ENCODE results near the gene OR4X2.
"Not testable (repeated sequence)": the region's sequence is repeated elsewhere in the genome, so short reads cannot be mapped to it uniquely, and the experiment has no call there.

The OR4X2 gene, protein sequence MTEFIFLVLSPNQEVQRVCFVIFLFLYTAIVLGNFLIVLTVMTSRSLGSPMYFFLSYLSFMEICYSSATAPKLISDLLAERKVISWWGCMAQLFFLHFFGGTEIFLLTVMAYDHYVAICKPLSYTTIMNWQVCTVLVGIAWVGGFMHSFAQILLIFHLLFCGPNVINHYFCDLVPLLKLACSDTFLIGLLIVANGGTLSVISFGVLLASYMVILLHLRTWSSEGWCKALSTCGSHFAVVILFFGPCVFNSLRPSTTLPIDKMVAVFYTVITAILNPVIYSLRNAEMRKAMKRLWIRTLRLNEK

DNA sequence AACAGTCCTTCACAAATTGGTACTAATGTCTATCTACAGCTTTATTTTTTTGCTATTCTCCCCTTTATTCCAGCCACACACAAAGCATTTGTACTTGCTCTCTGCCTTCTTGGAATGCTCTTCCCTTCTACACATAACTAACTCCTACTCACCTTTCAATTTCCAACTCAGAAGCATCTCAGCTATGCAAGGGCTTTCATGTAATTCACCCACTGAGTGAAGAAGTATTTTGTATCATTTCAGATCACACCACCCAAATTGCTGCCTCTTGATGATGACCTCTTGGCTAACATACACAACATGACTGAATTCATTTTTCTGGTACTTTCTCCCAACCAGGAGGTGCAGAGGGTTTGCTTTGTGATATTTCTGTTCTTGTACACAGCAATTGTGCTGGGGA is at the start of gene OR4X2:
TSS of gene OR4X2 (plus strand) at position 301 of the 400 bp plus-strand sequence. CDS start at position 301, 0 bp downstream.
- in situ Hi-C loops (cut with MboI; ENCODE audit: low sequenced_read_pairs) = no loop called here

DNA sequence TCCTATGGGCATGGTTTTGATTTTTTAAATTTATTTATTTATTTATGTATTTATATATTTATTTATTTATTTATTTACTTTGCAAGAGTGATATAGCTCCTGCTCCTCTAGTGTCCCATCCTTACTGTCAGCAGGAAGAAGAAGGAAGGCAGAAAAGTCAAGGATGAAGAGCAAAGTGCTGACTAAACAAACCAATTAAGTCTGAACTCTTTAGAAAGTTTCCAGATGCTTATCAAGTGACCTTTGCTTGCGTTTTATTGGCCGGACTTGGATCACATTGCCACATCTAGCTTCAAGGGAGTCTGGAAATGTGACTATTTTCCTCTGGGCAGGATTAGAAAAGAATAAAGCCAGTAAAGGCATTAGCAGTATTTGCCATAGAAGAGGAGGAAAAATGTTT is 37.0 kb upstream of the OR4X2 start:
- in situ Hi-C loops (cut with MboI; ENCODE audit: low sequenced_read_pairs) = no loop called here

DNA sequence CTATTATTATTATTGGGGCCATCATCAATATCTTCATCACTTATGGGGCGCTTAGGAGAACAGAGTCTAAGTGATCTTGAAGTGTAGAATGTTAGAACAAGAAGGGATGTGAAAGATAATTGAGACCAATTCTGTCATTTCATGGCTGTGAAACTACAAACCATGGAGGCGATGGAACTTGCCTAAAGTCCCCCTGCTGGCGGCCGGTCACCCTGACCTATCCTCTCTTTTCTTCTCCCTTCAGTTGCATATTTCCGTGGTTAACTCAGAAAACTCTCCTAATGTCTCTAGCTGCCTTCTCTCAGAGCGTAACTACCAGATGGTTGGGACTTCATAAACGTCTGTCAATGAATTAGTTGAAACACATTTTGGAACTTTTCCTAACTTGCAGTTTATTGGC is 34.9 kb upstream of the OR4X2 start:
- in situ Hi-C loops (cut with MboI; ENCODE audit: low sequenced_read_pairs) = no loop called here

DNA sequence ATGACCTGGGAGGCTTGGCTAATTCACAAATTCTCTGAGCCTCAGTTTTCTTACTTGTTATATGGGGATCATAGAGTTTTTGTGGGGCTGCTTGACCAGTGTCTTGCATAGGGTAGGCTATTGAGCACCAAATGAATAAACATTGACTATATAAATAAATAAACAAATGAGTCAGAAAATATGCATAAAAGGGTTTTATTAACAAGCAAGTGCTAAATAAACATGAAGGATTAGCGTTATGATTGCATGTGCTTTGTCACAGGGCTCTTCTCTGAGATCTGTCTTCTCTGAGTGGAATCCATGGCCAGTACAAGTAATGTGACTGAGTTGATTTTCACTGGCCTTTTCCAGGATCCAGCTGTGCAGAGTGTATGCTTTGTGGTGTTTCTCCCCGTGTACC is 28.4 kb upstream of the OR4X2 start, which contains the start of gene OR4B1:
TSS of gene OR4B1 (plus strand) at position 301 of the 400 bp plus-strand sequence. CDS start at position 301, 0 bp downstream.
- in situ Hi-C loops (cut with MboI; ENCODE audit: low sequenced_read_pairs) = no loop called here

DNA sequence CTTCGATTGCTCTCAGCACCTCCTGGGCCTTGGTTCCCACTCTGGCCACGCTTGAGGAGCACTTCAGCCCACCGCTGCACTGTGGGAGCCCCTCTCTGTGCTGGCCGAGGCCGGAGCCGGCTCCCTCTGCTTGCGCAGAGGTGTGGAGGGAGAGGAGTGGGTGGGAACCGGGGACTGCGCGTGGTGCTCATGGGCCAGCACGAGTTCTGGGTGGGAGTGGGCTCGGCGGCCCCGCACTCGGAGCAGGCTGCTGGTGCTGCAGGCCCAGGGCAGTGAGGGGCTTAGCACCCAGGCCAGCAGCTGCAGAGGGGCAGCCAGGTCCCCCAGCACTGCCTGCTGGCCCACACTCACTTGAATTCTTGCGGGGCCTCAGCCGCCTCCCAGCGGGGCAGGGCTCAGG is 16.1 kb upstream of the OR4X2 start:
- in situ Hi-C loops (cut with MboI; ENCODE audit: low sequenced_read_pairs) = no loop called here

DNA sequence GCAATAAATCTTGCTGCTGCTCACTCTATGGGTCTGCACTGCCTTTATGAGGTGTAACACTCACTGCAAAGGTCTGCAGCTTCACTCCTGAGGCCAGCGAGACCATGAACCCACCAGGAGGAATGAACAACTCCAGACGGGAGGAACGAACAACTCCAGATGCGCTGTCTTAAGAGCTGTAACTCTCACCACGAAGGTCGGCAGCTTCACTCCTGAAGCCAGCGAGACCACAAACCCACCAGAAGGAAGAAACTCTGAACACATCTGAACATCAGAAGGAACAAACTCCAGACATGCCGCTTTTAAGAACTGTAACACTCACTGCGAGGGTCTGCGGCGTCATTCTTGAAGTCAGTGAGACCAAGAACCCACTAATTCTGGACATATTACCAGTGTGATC is 14.8 kb upstream of the OR4X2 start:
- in situ Hi-C loops (cut with MboI; ENCODE audit: low sequenced_read_pairs) = not testable (repeated sequence)

DNA sequence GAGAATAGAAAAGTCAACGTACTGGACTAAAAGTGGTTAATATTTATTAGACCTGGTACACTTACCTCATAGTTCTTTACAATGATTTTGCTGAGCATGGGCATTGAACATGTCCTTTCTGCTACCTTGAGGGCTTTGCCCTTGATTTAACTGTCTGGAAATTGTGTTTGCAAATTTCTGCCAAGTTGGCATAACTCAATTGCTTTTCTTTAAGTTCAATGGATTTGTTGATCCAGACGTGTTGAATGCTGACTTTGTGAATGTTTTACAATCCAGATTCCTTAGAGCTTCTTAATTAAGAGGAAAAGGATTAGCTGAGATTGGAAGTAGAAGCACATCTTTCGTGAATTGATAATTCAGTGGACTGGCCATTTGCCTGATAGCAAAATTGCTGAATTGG is 7.2 kb upstream of the OR4X2 start:
- in situ Hi-C loops (cut with MboI; ENCODE audit: low sequenced_read_pairs) = no loop called here

DNA sequence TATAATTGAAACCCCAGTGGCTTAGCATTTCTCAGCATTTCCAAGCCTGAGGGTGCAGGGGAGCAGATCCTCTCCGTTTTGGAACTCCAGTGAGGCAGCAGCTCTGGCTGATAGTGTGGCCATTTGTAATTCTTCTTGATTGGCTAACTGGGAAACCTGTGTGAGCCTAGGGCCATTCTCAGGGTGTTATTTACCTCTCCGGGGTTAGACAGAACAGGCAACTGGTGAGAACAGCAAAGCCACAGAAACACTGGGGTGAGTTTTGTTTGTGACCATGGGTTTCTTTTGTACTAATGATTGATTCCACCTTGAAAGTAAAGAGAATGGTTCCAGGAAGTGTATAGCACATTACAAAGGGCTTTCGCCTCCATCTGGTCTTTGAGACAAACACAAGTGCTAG is 2.4 kb upstream of the OR4X2 start:
- in situ Hi-C loops (cut with MboI; ENCODE audit: low sequenced_read_pairs) = no loop called here

DNA sequence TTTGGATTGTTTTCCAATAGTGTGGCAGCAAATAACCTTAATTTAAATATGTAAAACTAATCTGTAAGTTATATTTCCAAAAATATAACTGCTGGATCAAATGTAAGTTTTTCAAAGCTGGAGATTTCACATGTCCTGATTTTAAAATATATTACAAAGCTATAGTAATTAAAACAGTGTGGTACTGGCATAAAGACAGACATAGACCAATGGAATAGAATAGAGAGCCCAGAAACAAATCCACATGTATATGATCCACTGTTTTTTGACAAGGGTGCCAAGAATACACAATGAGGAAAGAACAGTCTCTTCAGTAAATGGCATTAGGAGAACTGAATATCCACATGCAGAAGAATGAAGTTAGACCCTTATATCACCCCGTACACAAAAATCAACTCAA is 4.0 kb downstream of the OR4X2 start:
- in situ Hi-C loops (cut with MboI; ENCODE audit: low sequenced_read_pairs) = no loop called here

DNA sequence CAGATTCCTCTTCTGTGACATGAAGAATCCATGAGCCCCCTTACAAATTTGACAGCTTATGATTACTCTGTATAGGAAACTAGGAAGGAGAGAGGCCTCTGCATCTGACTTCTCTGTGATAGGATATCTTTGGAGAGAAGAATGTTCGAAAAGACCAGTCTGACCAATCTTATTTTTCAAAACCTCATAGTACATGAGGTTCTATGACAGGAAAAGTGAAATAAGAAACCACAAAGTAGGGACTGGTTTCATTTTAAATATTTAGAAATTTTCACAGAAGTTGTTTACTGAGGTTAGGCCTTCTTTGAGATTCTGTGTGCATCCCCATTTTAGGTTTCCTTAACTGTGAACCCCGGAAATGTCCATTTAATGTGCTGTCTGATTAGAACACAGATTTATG is 16.7 kb downstream of the OR4X2 start:
- in situ Hi-C loops (cut with MboI; ENCODE audit: low sequenced_read_pairs) = no loop called here

DNA sequence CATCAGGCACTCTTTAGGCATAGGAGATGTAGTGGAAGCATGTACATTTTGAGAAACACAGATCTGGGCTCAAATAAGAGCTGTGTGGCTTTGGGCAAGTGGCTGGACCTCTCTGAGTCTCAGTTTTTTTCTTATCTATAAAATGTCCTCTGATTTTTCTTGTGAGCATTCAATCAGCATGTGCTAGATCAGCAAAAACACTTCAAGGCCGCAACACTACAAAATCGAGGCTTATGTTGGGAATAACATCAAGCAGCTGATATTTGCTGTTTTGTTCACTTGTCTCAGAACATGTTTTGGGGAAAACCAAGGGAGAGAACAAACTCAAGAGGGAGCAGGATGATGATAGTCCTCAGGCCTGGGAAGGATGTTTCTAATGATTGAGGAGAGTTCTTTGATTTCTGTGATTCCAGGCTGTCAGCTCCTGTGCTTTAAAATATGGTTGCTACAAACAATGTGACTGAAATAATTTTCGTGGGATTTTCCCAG is 18.6 kb downstream of the OR4X2 start, which contains the start of gene OR4X1:
TSS of gene OR4X1 (plus strand) at position 439 of the 489 bp plus-strand sequence. CDS start at position 439, 0 bp downstream.
- in situ Hi-C loops (cut with MboI; ENCODE audit: low sequenced_read_pairs) = no loop called here

DNA sequence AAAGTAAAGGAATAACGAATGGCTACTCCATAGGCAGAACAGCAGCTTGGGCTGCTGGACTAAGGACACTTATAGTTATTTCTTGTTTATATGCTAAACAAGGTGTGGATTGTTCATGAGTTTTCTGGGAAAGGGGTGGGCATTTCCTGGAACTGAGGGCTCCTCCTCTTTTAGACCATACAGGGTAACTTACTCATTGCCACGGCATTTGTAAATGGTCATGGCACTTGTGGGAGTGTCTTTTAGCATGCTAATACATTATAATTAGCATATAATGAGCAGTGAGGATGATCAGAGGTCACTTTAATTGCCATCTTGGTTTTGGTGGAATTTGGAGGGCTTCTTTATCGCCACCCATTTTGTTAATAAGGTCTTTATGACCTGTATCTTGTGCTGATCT is 25.7 kb downstream of the OR4X2 start:
- in situ Hi-C loops (cut with MboI; ENCODE audit: low sequenced_read_pairs) = no loop called here

DNA sequence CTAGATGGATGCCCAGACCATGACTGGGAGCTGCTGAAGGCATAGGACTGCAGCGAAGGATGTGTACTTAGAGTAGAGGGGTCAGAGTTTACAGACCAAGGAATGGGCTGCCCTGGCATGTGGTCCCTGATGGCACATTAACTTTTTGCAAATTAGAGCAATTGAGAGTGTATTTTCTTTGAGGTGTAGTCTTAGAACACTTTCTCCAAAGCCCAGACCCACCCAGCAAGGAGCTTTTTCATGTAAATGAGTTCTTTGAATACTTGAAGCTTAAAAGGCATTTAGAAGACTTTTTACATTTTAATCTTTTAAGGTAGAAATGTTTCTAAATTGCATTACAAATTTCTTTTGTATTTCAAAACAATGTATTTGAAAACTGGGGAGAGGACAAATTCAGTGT is 27.7 kb downstream of the OR4X2 start:
- in situ Hi-C loops (cut with MboI; ENCODE audit: low sequenced_read_pairs) = no loop called here
